Activated CD4-positive, CD25-positive, alpha-beta regulatory T cell (primary cell): ENCODE results near the gene GNB2.
A peak's percentile ranks its signal among the peaks of the same experiment; 100 is the strongest.
"Not testable (repeated sequence)": the region's sequence is repeated elsewhere in the genome, so short reads cannot be mapped to it uniquely, and the experiment has no call there.

Experiments used
- DNase-seq, 4 experiments: peaks; one replicate each; lab custom pipeline; 2025; lab: John Stamatoyannopoulos, UW

GNB2 gene

GRCh38 chr7:100665168-100665726 is 8.3 kb upstream of the GNB2 start:
- DNase-seq, result no peak

DNA sequence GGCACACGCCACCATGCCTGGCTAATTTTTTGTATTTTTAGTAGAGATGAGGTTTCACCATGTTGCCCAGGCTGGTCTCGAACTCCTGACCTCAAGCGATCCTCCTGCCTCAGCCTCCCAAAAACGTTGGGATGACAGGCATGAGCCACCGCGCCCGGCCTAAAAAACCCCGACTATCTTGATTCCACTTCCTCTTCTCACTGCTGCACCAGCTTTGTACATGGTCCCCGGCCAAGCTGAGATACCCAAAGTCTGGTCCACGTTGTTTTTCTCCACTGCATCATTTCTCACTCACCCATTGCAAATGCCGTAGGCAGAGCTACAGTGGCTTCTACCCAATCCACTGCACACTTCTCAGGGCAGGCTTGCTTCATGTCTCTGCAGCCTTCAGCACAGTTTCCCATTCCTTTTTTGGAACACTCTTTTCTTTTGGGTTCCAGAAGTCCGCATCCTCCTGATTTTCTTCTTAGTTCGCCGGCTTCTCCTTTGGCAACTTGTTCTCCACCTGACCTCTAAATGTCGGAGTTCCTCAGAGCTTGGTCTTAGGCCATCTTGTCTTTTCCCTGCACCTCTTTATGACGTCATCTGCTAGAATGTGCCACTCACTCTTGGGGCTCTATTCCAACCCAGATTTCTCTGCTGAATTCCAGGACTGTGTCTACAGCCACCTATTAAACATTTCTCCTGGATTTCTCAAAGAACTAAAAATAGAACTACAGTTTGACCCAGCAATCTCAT is 6.0 kb upstream of the GNB2 start:
- DNase-seq, result no peak

- DNase-seq, result no peak
These were observed 5.5 kb upstream of the GNB2 start for GRCh38 chr7:100668069-100668449.

GRCh38 chr7:100669106-100669505 is 4.4 kb upstream of the GNB2 start:
- not testable (repeated sequence) for DNase-seq

GRCh38 chr7:100670074-100670473 is 3.5 kb upstream of the GNB2 start:
- no peak for DNase-seq

- no peak for DNase-seq
These were observed 1.9 kb upstream of the GNB2 start for GRCh38 chr7:100671353-100672327.

DNA sequence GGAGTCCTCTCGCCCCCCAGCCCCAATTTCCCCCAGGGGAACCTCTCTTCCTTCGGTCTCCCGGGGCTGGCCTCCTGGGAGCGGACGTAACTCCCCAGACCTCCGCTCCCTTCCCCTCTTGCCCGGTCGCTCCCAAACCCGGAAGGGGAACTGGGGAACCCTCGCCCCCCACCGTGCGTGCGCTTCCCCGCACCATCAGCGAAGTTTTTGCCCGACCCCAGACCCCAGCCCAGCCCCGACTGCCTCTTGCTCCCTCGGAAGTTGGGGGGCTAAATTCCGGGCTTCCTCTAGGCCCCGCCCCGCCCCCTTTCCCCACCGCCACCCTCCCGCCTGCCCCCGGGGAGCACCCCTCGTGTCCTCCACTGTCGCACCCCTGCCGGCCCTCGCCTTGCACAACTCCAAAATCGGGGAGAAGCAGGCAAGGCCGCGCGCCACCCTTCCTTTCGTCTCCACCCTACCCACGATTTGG is 436 bp downstream of the GNB2 start:
- no peak for DNase-seq

- DNase-seq, result no peak
These were observed 1.0 kb downstream of the GNB2 start for GRCh38 chr7:100674411-100675104.

- no peak for DNase-seq
These were observed 1.5 kb downstream of the GNB2 start for GRCh38 chr7:100675105-100675451.

DNA sequence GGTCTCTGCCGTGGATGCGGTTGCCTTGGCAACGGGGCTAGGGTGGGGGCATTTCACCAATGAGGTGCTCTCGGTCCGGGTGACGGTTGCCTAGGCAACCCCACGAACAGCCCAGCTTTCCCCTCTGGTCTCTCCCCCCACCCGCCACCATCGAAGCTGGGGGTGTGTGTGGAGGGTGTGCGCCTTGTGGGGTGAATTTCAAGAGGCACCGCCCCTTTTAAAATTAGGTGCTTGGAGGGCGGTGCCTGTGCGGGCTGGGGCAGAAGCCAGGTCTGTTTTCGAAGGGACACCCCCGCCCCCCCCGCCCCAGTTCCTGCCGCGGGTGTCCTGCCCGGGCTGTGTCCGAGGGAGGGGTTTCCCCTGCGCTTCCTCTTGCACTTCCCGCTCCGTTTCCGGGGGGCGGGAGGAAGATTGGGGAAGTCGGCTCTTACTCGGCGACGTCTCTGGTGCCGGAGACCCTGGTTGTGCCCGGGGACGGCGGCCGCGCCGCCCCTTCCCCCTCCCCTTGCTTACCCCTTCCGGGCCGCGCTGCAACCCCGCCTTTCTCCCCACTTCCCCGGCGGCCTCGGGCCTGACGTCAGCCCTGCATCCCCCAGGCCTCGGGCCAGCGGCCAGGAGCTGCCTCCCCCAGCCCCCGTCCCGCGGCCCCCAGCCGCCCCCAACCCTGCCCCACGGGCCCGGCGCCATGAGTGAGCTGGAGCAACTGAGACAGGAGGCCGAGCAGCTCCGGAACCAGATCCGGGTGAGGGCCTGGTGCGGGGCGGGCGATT is 2.2 kb downstream of the GNB2 start:
- peak; percentile 71 to 83 (median 77) for DNase-seq

GRCh38 chr7:100676501-100677306 is 3.2 kb downstream of the GNB2 start:
- DNase-seq, result no peak

DNA sequence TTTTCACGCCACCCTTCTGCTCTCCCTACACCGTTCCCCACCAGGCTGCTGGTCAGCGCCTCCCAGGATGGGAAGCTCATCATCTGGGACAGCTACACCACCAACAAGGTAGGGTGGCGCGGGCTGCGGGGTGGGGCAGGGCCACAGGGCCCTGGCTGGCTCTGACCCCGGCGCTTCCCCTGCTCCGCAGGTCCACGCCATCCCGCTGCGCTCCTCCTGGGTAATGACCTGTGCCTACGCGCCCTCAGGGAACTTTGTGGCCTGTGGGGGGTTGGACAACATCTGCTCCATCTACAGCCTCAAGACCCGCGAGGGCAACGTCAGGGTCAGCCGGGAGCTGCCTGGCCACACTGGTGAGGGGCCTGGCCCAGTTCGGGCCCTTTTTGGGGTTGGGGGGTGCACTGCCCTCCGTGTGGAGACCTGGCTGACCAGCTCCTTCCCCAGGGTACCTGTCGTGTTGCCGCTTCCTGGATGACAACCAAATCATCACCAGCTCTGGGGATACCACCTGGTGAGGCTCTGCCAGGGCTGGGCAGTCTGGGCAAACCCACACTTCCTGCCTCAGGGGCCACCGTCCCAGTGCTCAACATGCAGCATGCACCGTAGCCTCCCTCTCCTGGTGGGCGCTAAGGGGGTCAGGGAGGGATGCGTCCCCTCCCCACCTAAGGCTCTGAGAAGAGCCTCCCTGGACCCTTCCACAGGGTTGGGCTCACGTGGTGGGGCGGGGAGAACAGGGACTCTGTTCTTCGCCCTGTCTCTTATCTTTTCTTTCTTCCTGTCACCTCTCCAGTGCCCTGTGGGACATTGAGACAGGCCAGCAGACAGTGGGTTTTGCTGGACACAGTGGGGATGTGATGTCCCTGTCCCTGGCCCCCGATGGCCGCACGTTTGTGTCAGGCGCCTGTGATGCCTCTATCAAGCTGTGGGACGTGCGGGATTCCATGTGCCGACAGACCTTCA is 4.0 kb downstream of the GNB2 start:
- DNase-seq, result no peak

GRCh38 chr7:100678291-100678984 is 4.9 kb downstream of the GNB2 start:
- DNase-seq, result no peak

- no peak for DNase-seq
These were observed 5.8 kb downstream of the GNB2 start for GRCh38 chr7:100679129-100679926.

DNA sequence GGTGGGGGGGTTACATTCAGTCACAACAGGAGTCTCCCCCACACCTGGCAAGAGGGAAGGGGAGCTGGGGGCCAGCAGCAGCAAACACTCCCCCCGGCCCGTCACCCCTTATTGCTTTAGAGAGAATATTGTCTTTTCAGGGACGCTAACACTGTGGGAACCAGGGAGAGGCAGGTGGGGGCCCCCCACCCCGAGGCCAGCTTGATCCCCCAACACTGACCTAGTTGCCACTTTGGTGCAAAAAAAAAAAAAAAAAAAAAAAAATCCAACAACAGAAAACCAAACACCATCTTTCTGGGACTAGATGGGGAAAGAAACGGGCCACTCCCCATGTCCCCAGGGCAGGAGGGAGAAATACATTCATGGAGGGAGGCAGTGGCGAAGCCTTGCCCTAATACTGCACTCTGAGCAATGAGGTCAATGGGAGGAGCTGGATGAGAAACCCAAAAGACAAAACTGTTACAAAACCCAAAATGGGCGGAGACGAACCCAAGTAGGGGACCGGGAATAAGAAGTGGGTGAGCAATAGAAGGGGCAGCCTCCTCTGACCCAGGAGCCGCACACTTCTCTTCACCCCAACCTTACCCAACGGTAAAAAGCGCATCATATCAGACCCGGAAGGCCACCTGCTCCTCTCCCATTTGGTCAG is 6.5 kb downstream of the GNB2 start:
- no peak for DNase-seq

GRCh38 chr7:100680576-100681271 is 7.2 kb downstream of the GNB2 start:
- no peak for DNase-seq
